ENCODE measurements around the gene LIN52. TPM values are rescaled to one million over a fixed set of nuclear protein-coding genes. Genes with fewer than 3 reads are reported as not detected.

Gene LIN52
- polyA plus RNA-seq, 2 of the 4 experiments (the other 2 are of a cell fraction), result 9.3 to 10.8 TPM

GRCh38 chr14:74147571-74147970 is 62.8 kb downstream of the LIN52 start:
- Histone ChIP-seq H3K4me2 (no peak overlapping the region), H3K27ac (no peak overlapping the region), H3K4me3 (no peak overlapping the region), H3K9me3 (no peaks in the 10 kb centered on the region), H3K4me1 (no peaks in the 10 kb centered on the region)
- WGBS (ENCODE audit: missing lambda C conversion rate), result 97% methylated on average over 1 of the region's 1 CpG
- ChIA-PET POLR2A (no interaction called here), CTCF (interaction anchor here (0.6 kb wide), 1 partner anchor 101 kb away, joined by 3 read pairs; no protein-coding TSS in a partner anchor)
- TF ChIP-seq EHF (CRISPR knock-in tag; IDR thresholded peaks at IDR 0.05), result no peak
- TF ChIP-seq HOXA7 (CRISPR knock-in tag; IDR thresholded peaks at IDR 0.05), result no peak
- no peak for TF ChIP-seq JUN (IDR thresholded peaks at IDR 0.05)
- no peak for TF ChIP-seq HES2 (IDR thresholded peaks at IDR 0.05)
- TF ChIP-seq MAX (IDR thresholded peaks at IDR 0.05), result no peak
- no peak for TF ChIP-seq EHMT2 (IDR thresholded peaks at IDR 0.05; ENCODE audit: low read depth)
- no peak for TF ChIP-seq SMC3 (IDR thresholded peaks at IDR 0.05)
- no peak for TF ChIP-seq ZNF302 (CRISPR knock-in tag; IDR thresholded peaks at IDR 0.05)
- no peak for TF ChIP-seq ZFP36 (IDR thresholded peaks at IDR 0.05; ENCODE audit: borderline replicate concordance, partially characterized antibody)
- no peak for TF ChIP-seq JUNB (IDR thresholded peaks at IDR 0.05)
- no peak for TF ChIP-seq PHF8 (IDR thresholded peaks at IDR 0.05; ENCODE audit: borderline replicate concordance, low read depth)
- no peak for TF ChIP-seq REST (IDR thresholded peaks at IDR 0.05)
- no peak for TF ChIP-seq HDAC2 (IDR thresholded peaks at IDR 0.05)
- no peak for TF ChIP-seq RFX5 (IDR thresholded peaks at IDR 0.05)
- no peak for ATAC-seq
- no peak for DNase-seq (ENCODE audit: low read depth in 1 of 2, low spot score in 1 of 2)
- FAIRE-seq, result no peak

- 92% methylated on average over 2 of the region's 2 CpGs for WGBS (ENCODE audit: missing lambda C conversion rate)
- DNase-seq (ENCODE audit: low read depth in 1 of 2, low spot score in 1 of 2), result no peak
- TF ChIP-seq KDM1A (IDR thresholded peaks at IDR 0.05; ENCODE audit: low read depth) (no peak), HOXB13 (CRISPR knock-in tag; IDR thresholded peaks at IDR 0.05; ENCODE audit: low read depth) (no peak), CHD2 (IDR thresholded peaks at IDR 0.05; ENCODE audit: low read length, partially characterized antibody) (no peak), EP300 (IDR thresholded peaks at IDR 0.05) (no peak)
These were observed 63.9 kb downstream of the LIN52 start for GRCh38 chr14:74148705-74149104.

GRCh38 chr14:74155287-74155686 is 70.5 kb downstream of the LIN52 start:
- FAIRE-seq, result no peak
- POLR2A ChIA-PET, result no interaction called here
- WGBS (ENCODE audit: missing lambda C conversion rate), result 74% methylated on average over 6 of the region's 6 CpGs

More at GRCh38 chr14:74148705-74149104, 63.9 kb downstream of the LIN52 start:
- no peak overlapping the region for H3K4me2 ChIP-seq
- H3K9me3 ChIP-seq, result no peaks in the 10 kb centered on the region
- ChIA-PET POLR2A (no interaction called here), CTCF (interaction anchor here (0.6 kb wide), 1 partner anchor 9 kb away, joined by 3 read pairs; no protein-coding TSS in a partner anchor)
- H3K4me3 ChIP-seq, result no peak overlapping the region
- no peak overlapping the region for H3K27ac ChIP-seq
- no peak for FAIRE-seq
- ATAC-seq, result no peak
- H3K4me1 ChIP-seq, result no peaks in the 10 kb centered on the region

More at GRCh38 chr14:74155287-74155686, 70.5 kb downstream of the LIN52 start:
- DNase-seq (ENCODE audit: low read depth in 1 of 2, low spot score in 1 of 2) (no peak), ATAC-seq (no peak)
- Histone ChIP-seq H3K4me1 (no peaks in the 10 kb centered on the region), H3K4me2 (no peak overlapping the region), H3K9me3 (no peaks in the 10 kb centered on the region), H3K27ac (no peak overlapping the region), H3K4me3 (no peak overlapping the region)
- CTCF ChIA-PET, result interaction anchor here (1.3 to 1.5 kb wide), 3 partner anchors 14 to 102 kb away, joined by 3 read pairs; no protein-coding TSS in a partner anchor
- TF ChIP-seq ZC3H11A (IDR thresholded peaks at IDR 0.05) (no peak), GATA3 (IDR thresholded peaks at IDR 0.05; ENCODE audit: borderline replicate concordance) (no peak)
